Smooth muscle cell (in vitro differentiated cells): ENCODE measurements around the gene TUBB6. TPM values are rescaled to one million over a fixed set of nuclear protein-coding genes. Genes with fewer than 3 reads are reported as not detected.
A peak's percentile ranks its signal among the peaks of the same experiment; 100 is the strongest.

Experiments used
- DNase-seq: peaks from one replicate; lab custom pipeline; 2025; ENCODE audit not compliant: unreplicated experiment; lab: John Stamatoyannopoulos, UW
- H2AFZ ChIP-seq: fragments of 200-600 bp; sonication (generic); 2 replicates; pipeline ENCODE4 v1.6.0; 2016; ENCODE audit warnings: antibody characterized with exemption, low read depth, mild to moderate bottlenecking
- H3F3A ChIP-seq: fragments of 200-600 bp; sonication (generic); 2 replicates; pipeline ENCODE4 v1.6.0; 2017; ENCODE audit warnings: antibody characterized with exemption, low read depth
- H3K27ac ChIP-seq: fragments of 200-600 bp; sonication (generic); 2 replicates; pipeline ENCODE4 v1.5.1; 2016; ENCODE audit warnings: low read depth, mild to moderate bottlenecking
- H3K27me3 ChIP-seq: fragments of 200-600 bp; sonication (generic); 2 replicates; pipeline ENCODE4 v1.6.1; 2016; ENCODE audit warnings: low read depth, mild to moderate bottlenecking
- H3K36me3 ChIP-seq: fragments of 200-600 bp; sonication (generic); 2 replicates; pipeline ENCODE4 v1.5.1; 2016; ENCODE audit warnings: low read depth
- H3K4me1 ChIP-seq: fragments of 200-600 bp; sonication (generic); 2 replicates; pipeline ENCODE4 v1.5.1; 2016; ENCODE audit warnings: low read depth
- H3K4me2 ChIP-seq: fragments of 200-600 bp; sonication (generic); 2 replicates; pipeline ENCODE4 v1.6.0; 2016; ENCODE audit warnings: mild to moderate bottlenecking
- H3K4me3 ChIP-seq: fragments of 200-600 bp; sonication (generic); 2 replicates; pipeline ENCODE4 v1.5.1; 2016; ENCODE audit warnings: mild to moderate bottlenecking
- H3K79me2 ChIP-seq: fragments of 200-600 bp; sonication (generic); 2 replicates; pipeline ENCODE4 v1.6.0; 2016; ENCODE audit warnings: low read depth, mild to moderate bottlenecking
- H3K9ac ChIP-seq: fragments of 200-600 bp; sonication (generic); 2 replicates; pipeline ENCODE4 v1.6.0; 2016; ENCODE audit warnings: low read depth
- H3K9me3 ChIP-seq: fragments of 200-600 bp; sonication (generic); replicated peaks from 2 replicates; pipeline ENCODE4 v1.5.1; 2016; ENCODE audit warnings: low read depth
- H4K20me1 ChIP-seq: fragments of 200-600 bp; sonication (generic); 2 replicates; pipeline ENCODE4 v1.6.0; 2016; ENCODE audit warnings: low read depth
- WGBS: methylation state at CpG from one replicate; pipeline ENCODE4 v1.1.7; 2016; ENCODE audit warnings: low lambda C conversion rate; 5-methylcytosine and 5-hydroxymethylcytosine counted together
- polyA plus RNA-seq: library from polyadenylated mRNA; unstranded; fragments of >200 nt; fragmentation: Nextera tagmentation; extraction: Ambion mirVana; gene quantifications from 2 replicates; pipeline ENCODE4 v1.2.1, GENCODE V29; 2016
- total RNA-seq: library from RNA; depleted of rRNA; stranded (reverse); fragments of >200 nt; gene quantifications from 2 replicates; pipeline ENCODE4 v1.2.3, GENCODE V29; 2014
- TF ChIP-seq, protein P1 (sequence below): fragments of 200-600 bp; sonication (generic); IDR thresholded peaks from 2 replicates; pipeline ENCODE4 v1.5.1; 2017; ENCODE audit warnings: borderline replicate concordance, mild to moderate bottlenecking, antibody characterized with exemption; ENCODE audit not compliant: insufficient read depth, poor library complexity, severe bottlenecking

Gene TUBB6
- total and polyA plus RNA-seq, 2 experiments from 2014 or later = 359 to 460 TPM

DNA sequence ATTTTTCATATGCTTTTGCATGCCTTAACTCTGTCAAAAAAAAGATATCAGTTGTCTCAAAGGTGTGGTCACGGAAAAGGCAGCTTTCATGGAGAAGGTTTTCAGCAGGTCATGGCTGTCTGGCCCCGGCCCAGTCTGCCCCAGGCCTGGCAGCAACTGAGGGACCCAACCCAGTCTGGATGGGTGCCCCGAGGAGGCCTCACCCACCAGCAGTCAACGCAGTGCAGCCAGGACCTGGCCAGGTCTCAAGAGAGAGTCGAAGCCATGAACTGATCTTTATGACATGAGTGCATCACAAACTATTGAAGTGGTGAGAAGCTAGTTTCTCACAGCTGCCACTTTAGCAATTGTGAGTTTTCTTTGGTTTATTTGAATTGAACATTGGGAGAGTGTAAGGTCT is 7.9 kb downstream of the TUBB6 start:
- Histone ChIP-seq H2AFZ (no peak overlapping the region), H3K4me2 (no peak overlapping the region), H3K4me3 (no peak overlapping the region), H3F3A (peaks cover 37% of the 10 kb centered on the region), H3K79me2 (peaks cover 97% of the 10 kb centered on the region), H3K36me3 (peaks cover 41% of the 10 kb centered on the region), H4K20me1 (peaks cover 95% of the 10 kb centered on the region), H3K4me1 (no peaks in the 10 kb centered on the region), H3K9ac (no peak overlapping the region), H3K9me3 (peaks cover 12% of the 10 kb centered on the region), H3K27me3 (no peaks in the 10 kb centered on the region), H3K27ac (peak overlapping the region; percentile 16)
- TF ChIP-seq, protein P1, sequence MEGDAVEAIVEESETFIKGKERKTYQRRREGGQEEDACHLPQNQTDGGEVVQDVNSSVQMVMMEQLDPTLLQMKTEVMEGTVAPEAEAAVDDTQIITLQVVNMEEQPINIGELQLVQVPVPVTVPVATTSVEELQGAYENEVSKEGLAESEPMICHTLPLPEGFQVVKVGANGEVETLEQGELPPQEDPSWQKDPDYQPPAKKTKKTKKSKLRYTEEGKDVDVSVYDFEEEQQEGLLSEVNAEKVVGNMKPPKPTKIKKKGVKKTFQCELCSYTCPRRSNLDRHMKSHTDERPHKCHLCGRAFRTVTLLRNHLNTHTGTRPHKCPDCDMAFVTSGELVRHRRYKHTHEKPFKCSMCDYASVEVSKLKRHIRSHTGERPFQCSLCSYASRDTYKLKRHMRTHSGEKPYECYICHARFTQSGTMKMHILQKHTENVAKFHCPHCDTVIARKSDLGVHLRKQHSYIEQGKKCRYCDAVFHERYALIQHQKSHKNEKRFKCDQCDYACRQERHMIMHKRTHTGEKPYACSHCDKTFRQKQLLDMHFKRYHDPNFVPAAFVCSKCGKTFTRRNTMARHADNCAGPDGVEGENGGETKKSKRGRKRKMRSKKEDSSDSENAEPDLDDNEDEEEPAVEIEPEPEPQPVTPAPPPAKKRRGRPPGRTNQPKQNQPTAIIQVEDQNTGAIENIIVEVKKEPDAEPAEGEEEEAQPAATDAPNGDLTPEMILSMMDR = no peak
- no peak for DNase-seq
- WGBS = 97% methylated on average over 5 of the region's 5 CpGs

DNA sequence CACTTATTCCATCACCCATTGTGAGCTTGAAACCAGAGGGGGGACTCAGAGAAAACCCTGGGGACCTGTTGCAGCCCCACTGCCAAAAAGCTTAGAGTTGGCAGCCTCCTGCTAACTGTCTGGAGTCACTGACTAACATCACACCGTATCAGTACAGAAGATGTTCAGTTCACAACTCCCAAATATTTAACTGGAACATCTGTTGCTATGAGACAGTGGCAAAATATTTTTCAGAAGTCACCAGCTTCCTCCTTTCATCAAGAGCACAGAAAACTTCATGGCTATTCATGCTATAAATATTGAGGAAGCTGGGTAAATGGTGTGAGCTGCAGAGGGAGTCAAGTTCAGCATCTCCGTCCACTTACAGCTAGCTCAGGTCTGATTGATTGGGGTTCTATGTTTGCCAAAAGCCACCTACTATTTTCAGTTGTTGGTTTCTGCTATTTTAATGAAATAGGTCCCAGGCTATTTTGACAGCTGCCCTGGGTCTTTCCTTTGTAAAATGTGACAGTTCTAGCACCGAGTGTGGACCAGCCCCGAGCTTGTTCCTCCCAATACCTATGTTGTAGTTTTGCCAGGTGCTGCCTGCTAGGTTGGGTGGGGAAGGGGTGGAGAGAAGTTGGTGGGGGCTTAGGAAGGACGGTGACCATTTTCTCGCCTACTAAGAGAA is 9.8 kb downstream of the TUBB6 start:
- peaks cover 97% of the 10 kb centered on the region for H4K20me1 ChIP-seq
- H3K36me3 ChIP-seq = peaks cover 24% of the 10 kb centered on the region
- H3K4me3 ChIP-seq = no peak overlapping the region
- no peaks in the 10 kb centered on the region for H3K4me1 ChIP-seq
- H3K4me2 ChIP-seq = no peak overlapping the region
- no peak for DNase-seq
- H2AFZ ChIP-seq = no peak overlapping the region
- H3K9me3 ChIP-seq = no peaks in the 10 kb centered on the region
- peaks cover 97% of the 10 kb centered on the region for H3K79me2 ChIP-seq
- peaks cover 28% of the 10 kb centered on the region for H3F3A ChIP-seq
- no peak overlapping the region for H3K9ac ChIP-seq
- WGBS = 88% methylated on average over 6 of the region's 6 CpGs
- H3K27ac ChIP-seq = peak overlapping the region; percentile 50
- H3K27me3 ChIP-seq = no peaks in the 10 kb centered on the region
- TF ChIP-seq, protein P1 = no peak

DNA sequence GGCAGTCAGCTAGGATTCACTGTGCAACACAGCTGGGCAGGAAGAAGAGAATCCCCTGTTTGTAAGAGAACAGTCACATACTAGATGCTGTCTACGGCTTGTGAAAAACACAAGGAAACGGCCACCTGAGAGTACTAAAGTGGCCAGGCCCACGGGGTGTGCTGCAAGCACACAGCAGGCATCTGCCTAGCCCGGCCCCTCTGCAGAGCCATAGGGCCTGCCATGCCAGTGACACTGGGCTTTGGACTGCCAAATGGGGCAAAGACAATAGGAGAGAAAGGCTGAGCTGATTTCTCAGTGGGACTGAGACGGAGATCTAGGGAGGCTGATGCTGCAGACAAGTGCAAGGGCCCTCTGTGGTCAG is 10.3 kb downstream of the TUBB6 start:
- H3K9ac ChIP-seq = no peak overlapping the region

More for the DNA sequence above, 10.3 kb downstream of the TUBB6 start:
- TF ChIP-seq, protein P1 = no peak
- Histone ChIP-seq H2AFZ (no peak overlapping the region), H3K9me3 (no peaks in the 10 kb centered on the region), H4K20me1 (peaks cover 99% of the 10 kb centered on the region), H3K4me3 (no peak overlapping the region), H3K4me1 (no peaks in the 10 kb centered on the region), H3K4me2 (no peak overlapping the region), H3K27ac (peak overlapping the region; percentile 50), H3K36me3 (peaks cover 23% of the 10 kb centered on the region), H3K27me3 (no peaks in the 10 kb centered on the region), H3F3A (peaks cover 33% of the 10 kb centered on the region), H3K79me2 (peaks cover 97% of the 10 kb centered on the region)
- no peak for DNase-seq
- WGBS = 51% methylated on average over 5 of the region's 5 CpGs
